HK-2 (cell line): Measurements from ENCODE around the gene CAMK4.

ENCODE experiments used
- DNase-seq: peaks from one replicate; pipeline ENCODE4 v3.0.0-alpha.2; 2018; ENCODE audit not compliant: unreplicated experiment

The CAMK4 gene

GRCh38 chr5:111229221-111229835, 5.1 kb downstream of the CAMK4 start:
- DNase-seq: no peak

GRCh38 chr5:111229871-111230810, 6.0 kb downstream of the CAMK4 start:
- DNase-seq: no peak

DNA sequence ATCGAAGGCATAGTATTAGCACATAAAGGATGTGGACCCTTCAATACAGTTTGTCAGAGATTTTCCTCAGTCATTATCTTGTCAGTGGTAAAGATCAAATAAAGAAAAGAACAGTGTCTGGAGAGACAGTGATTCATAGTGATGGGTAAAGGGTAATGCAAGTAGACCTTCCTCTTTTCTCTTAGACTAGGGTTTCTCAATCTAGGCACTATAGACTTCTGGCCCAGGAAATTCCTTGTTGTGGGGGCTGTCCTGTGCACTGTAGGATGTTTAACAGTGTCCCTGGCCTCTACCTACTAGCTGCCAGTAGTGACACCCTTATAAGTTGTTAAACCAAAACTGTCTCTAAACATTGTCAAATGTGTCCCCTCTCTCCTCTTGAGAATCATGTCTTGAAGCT, 6.9 kb downstream of the CAMK4 start:
- DNase-seq: no peak

DNA sequence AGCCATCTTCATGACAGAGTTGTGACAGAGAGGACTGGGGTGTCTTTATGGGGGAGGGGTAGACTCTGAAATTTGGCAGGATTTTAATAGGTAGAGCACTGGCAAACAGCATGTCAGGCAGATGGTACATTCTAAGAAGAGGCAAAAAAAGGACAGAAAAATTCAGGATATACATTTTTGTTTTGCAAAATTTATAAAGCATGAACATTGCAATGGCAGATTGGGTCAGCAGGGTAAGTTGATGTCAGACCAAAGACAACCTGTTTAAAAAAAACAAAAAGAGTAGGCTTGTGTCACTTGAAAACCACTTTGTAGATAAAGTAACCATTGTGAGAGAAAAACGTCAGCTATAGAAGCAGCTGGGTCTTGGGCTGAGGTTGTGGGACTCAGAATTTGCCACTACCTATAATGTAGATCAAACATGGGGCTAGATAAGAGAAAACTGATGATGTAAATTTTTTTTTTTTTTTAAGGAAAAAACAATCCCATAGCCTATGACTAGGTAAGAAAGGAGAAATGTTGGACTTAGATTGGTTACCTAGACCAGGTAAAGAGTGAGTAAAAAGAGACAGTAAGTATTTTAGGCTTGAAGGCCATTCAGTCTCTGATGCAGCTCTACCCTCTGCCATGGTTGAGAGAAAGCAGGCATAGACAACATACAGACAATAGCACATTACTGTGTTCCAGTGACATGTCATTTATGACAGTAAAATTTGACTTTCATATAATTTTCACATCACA, 8.3 kb downstream of the CAMK4 start:
- DNase-seq: no peak

GRCh38 chr5:111233052-111233374, 8.8 kb downstream of the CAMK4 start:
- no peak for DNase-seq

DNA sequence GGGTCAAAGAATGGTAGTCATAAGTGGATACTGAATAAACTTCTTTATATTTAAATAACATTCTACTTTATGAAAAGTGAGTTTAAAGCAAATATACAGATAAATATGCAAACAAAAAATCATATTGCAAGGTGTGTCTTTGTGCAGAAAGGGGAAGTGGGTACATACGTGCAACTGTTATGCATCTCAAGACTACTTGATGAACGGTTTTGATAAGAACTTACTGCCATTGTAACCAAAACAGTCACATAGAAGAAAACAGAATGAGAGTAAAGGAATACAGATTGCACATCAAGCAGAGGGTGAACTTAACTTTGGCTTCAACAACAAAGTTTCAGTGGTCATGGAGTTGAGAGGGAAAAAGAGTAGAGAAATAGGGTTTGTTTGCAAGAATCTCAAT, 9.9 kb downstream of the CAMK4 start:
- DNase-seq: no peak

- no peak for DNase-seq
Observed at GRCh38 chr5:111235635-111236034, 11.5 kb downstream of the CAMK4 start.

- DNase-seq: no peak
Observed at GRCh38 chr5:111236348-111236747, 12.2 kb downstream of the CAMK4 start.

- no peak for DNase-seq
Observed at GRCh38 chr5:111236995-111237394, 12.8 kb downstream of the CAMK4 start.

DNA sequence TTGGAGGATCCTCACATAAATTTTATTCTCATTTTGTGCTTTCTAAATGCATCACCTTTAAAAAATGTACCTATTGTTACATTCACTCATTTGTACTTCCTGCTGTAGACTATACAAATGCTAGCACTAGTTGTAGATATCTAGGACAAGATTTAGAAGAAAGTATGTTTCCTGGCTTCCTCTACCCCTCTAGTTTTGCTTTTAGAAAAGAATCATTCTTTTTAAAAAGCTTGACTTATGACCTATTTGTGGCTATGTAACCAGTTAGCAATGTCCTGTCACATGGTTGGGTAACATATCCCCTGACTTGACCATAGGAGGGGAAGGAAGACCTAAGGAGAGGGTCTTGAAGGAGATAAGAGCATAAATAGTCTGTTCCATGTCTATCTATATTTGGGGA, 13.3 kb downstream of the CAMK4 start:
- no peak for DNase-seq

DNA sequence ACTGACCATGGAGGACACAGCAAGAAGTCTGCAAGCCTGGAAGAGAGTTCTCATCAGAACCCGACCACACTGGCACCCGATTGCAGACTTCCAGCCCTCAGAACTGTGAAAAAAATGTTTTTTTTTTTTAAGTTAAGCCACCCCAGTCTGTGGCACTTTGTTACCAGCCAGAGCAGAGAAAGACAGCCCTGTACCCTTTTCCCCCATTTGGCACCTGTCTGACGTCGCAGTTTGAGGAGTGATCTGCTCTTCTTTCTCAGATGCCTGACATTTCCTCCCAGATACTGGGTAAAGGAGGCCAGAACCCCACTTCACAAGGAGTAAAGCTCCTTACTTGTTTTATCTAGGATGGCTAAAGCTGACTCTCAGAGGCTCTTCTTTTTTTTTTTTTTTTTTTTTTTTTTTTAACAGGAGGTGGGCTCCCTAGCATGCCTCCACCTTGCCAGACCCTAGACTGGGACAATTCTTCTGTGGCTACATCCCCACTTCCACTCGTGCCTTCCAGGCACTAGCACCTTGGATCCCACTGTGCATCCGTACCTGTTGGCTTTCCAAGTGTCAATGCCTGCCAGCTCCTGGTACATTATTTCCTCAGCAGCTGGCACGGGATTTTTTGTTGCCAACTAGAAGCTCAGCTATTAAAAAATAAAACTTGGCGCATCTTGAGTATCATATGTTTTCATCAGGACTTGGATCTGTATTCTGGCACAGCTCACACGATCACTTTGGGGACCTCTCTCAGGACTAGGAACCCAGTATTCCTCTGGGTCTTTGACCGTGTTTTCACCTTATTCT, 14.4 kb downstream of the CAMK4 start:
- no peak for DNase-seq

DNA sequence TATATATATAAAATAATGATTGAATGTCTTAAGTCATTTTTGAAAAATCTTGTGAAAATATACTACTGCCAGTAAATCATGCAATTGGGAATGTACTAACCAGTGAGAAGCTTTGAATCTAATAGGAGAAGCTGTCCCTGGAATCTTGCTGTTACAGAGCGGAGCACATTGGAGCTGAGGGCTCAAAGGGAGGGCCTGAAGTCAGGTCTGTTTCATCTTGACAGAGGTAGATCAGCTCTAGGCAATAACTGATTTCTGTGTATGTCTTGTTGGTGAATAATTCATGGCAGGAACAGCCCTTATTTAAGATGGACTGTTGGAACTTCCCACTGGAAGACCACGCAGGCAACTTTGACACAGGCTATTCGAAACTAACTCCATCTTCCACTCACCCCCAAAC, 17.5 kb downstream of the CAMK4 start:
- DNase-seq: no peak

DNA sequence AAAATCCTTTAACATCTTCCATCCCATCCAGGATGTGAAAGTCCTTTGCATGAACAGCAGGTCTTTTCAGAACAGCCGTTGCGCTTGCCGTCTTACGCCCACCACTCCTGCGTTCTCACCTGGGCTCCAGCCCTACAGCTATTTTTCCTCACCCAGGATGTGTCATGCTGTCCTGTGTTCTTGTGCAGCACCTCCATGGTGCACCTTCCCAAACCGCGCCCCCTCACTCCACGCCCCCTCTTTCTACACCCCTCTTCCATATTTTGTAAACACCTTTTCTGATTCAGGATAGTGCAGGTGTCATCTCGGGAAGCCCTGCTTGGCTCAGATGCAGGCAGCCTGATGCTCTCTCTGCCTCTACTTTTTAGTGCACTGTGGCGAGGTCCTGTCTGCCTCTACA, 18.4 kb downstream of the CAMK4 start:
- DNase-seq: no peak

- no peak for DNase-seq
Observed at GRCh38 chr5:111243318-111243717, 19.1 kb downstream of the CAMK4 start.

GRCh38 chr5:111245654-111246053, 21.5 kb downstream of the CAMK4 start:
- DNase-seq: no peak

DNA sequence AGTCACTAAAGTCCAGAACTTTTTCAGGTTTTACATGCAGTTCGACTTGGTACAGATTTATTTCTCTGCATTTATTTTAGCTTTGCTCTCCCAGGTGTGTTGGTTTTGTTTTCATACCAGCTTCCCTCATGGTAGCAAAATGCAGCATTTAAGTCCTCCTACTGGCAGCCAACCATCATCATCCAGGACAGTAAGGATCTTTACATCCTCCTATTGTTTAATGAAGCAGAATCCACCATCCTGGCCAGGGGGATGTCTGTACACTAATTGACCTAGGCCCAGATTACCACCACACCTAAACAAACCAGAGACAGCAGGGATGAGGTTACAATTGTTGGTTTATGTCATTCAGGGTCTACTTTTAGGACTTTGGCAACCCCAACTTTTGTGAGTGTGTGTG, 22.3 kb downstream of the CAMK4 start:
- no peak for DNase-seq

DNA sequence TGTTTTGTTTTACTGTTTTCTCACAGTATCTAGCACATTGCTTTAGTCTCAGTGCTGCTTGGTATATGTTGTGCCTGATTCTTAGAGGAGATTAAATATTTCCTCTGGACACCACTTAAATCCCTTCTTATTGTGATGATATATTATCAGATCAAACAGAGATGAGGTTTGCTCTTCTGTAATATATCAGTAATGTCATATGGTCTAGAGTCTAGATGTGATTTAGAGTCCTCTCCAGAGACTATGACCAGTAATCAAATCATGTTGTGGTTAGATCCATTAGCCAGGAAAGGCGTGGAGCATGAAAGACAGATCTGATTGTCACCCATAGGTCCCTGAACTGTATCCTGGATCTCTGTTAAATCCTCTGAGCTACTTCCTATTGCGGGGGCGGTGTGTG, 24.4 kb downstream of the CAMK4 start:
- no peak for DNase-seq

- DNase-seq: no peak
Observed at GRCh38 chr5:111251921-111252320, 27.7 kb downstream of the CAMK4 start.

GRCh38 chr5:111252799-111253545, 28.8 kb downstream of the CAMK4 start:
- no peak for DNase-seq

GRCh38 chr5:111254613-111255012, 30.4 kb downstream of the CAMK4 start:
- peak; percentile 18 for DNase-seq

DNA sequence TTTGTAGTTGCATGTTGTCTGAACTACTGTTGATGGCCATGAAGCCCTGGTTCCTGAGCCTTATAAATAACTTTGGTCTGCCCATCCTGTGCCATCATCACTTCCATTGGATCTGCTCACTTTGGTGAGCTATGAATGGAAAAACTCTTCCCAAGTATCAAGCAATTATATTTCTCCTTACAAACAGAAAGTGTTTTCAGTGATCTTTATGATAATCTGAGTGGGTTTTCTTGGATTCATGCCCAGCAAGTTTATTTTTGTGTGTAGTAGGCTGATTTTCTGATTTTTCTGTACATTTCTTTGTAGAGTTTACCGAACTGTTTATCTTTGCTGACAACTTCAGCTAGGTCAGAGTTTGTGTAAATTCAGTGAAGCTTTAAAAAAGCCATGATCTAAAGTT, 31.0 kb downstream of the CAMK4 start:
- no peak for DNase-seq
